NCI-H146 treated with DMSO at 0.1 percent for 48 hours (cell line): ENCODE data around the gene DENND4C.
"Not testable (repeated sequence)": the region's sequence is repeated elsewhere in the genome, so short reads cannot be mapped to it uniquely, and the experiment has no call there.

Experiments
- DNase-seq: peaks from one replicate; lab custom pipeline; 2025; ENCODE audit not compliant: unreplicated experiment; lab: John Stamatoyannopoulos, UW

The DENND4C gene

GRCh38 chr9:19369107-19369506 lies 138.6 kb downstream of the DENND4C start:
- no peak for DNase-seq

- no peak for DNase-seq
Observed at GRCh38 chr9:19371942-19372341, 141.4 kb downstream of the DENND4C start.

DNA sequence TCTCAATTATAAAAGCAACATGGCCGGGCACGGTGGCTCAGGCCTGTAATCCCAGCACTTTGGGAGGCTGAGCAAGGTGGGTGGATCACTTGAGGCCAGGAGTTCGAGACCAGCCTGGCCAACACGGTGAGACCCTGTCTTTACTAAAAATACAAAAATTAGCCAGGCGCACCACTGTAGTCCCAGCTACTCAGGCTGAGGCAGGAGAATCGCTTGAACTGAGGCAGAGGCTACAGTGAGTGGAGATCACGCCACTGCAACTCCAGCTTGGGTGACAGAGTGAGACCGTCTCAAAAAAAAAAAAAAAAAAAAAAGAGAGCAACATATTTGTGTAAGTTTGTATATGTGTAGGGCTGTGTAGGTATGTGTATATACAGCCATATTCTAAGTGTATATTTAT lies 142.1 kb downstream of the DENND4C start:
- no peak for DNase-seq

GRCh38 chr9:19373527-19373926 lies 143.0 kb downstream of the DENND4C start:
- DNase-seq, result no peak

- DNase-seq, result no peak
Observed at GRCh38 chr9:19375538-19375937, 145.0 kb downstream of the DENND4C start.

DNA sequence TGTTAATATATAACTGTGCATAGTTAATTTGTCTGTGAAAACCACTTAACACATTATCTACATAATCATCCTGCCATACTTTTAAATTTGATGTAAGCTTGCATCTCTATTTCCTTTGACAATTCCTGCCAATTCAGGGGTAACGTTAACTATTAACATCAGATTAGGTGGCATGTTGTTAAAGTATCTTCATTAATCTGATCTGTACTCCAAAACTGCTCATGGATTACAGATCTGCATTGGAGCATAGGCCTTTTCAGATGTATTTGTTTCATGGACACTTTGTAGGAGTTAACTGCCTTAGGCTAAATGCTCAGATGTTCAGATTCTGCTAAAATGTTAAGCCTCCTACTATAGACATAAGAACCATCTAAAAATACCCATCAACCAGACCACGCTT lies 146.4 kb downstream of the DENND4C start:
- no peak for DNase-seq

DNA sequence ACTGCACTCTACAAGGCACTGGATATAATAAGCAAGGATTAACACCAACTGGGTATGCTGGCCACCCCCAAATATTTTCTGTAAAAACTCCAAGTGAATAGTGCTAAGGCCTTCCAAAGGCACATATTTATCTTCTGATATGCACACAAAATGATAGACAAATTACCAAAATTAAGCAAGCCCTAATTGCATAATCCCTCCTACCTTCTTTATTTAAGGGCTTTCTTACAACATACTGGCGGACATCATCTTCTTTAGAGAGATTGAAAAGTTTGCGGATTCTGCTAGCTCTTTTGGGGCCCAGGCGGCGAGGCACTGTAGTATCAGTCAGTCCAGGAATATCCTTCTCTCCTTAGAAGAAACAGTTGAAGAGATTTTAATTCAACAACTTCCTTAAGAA lies 147.7 kb downstream of the DENND4C start:
- DNase-seq, result no peak

- DNase-seq, result no peak
Observed at GRCh38 chr9:19378647-19379046, 148.2 kb downstream of the DENND4C start.

- DNase-seq, result no peak
Observed at GRCh38 chr9:19379283-19379682, 148.8 kb downstream of the DENND4C start.

DNA sequence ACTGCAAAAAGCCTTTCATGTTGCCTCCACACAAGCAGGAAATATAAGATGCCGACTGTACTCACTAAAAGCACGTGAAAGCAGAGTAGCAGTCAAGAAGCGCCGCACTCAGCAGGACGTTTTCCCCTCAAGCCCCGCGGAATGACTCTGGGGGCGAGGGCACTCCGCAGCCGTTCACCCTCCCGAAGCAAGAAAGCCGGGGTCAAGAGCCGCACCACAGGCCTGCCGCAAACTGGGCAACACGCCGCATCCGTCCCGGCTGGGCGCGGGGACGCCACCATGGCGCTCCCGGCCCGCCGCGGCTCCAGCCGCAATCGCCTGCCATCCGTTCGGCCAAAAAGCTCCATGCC lies 149.2 kb downstream of the DENND4C start:
- no peak for DNase-seq

GRCh38 chr9:19380826-19381075 lies 150.3 kb downstream of the DENND4C start:
- no peak for DNase-seq

DNA sequence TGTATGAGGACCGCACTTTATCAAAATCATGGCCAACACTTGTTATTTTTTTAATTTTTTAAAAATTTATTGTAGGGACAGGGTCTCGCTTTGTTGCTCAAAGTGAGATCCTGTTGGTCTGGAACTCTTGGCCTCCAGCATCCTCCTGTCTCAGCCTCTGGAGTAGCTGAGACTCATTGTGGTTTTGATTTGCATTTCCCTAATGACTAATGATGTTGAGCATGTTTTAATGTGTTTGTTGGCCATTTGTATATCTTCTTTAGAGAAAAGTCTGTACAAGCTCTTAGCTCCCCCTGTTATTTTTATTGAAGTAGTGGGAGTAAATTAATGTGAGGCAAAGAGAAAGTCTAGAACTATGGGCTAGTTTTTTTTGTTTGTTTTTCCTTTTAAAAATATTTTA lies 151.2 kb downstream of the DENND4C start:
- DNase-seq, result no peak

- not testable (repeated sequence) for DNase-seq
Observed at GRCh38 chr9:19385212-19385611, 154.7 kb downstream of the DENND4C start.

DNA sequence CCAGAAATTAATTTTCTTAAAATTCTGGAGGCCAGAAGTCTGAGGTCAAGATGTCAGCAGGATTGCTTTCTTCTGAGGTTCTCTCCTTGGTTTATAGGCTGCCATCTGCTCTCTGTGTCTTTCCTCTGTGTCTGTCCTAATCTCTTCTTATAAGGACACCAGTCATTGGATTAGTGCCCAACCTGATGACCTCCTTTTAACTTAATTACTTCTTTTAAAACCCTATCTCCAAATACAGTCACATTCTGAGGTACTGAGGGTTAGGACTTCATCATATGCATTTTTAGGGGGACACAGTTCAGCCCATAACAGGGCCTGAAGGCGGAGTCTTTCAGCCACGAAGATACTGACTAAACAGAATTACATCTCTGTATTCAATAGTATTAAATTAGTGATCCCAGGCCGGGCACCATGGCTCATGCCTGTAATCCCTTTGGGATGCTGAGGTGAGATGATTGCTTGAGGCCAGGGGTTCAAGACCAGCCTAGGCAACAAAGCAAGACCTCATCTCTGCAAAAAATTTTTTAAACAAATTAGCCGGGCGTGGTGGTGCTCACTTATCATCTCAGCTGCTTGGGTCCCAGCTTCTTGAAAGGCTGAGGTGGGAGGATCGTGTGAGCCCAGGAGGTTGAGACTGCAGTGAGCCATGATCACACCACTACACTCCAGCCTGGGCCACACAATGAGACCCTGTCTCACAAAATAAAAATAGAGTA lies 155.5 kb downstream of the DENND4C start:
- no peak for DNase-seq

DNA sequence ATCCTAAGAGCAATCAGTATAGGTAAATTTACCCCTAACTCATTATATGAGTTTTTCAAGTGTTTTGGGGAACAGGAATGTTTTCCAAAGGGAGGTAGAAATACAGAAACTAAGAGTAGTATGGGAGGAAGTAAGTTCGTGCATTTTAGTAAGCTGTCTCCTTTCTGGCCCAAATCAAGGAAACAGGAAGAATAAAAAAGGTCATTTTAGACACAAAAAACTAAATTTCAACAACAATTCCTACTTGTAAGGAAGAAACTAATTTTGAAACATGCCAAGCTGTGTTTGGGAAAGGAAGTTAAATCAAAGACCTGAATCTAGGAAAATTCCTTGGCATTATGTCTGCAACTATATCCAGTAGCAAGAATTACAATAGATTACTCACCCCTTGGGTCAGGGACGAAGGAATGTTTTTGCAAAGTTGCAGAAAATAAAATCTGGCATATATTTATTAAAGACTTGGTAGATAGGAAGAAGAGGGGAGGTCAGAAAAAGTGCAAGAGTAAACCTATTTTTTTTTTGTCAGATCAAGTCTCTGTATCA lies 156.1 kb downstream of the DENND4C start:
- no peak for DNase-seq

DNA sequence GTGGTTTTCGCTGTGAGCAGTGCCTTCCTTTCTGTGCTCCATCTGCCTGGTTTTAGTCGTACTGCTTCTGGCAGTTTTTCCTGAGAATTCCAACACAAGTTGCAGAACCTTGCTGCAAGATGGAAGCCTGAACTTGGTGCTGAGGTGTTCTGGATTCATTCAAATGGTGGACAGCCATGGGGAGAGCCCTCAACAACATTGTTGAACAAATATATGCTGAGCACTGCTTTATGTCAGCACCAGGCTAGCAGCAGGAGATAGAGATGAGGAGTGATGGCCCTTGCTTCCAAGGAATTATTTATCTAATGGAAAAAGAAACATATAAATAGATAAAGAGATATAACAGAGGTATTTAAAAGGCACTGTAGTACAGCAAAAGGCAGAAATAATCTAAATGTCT lies 156.8 kb downstream of the DENND4C start:
- DNase-seq, result no peak

GRCh38 chr9:19389539-19389938 lies 159.0 kb downstream of the DENND4C start:
- DNase-seq, result not testable (repeated sequence)

DNA sequence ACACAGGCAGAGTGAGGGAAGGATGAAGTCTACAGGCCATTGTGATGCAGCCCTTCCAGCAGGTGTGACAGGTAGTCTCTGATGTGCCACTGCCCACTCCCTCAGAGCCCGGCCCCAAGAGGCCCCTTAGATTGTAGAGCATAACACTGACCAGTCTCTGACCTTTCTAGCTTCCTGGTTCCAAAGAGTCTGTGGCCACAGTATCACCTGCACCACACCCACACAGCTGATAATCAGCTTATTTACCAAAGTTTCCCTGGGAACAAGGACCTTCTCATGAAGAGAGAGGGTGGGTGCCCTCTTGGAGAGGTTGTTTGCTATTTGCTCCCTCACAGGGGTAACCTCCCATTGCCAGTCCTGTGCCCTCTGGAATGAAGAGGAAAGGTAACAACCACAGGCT lies 167.4 kb downstream of the DENND4C start:
- DNase-seq, result no peak

DNA sequence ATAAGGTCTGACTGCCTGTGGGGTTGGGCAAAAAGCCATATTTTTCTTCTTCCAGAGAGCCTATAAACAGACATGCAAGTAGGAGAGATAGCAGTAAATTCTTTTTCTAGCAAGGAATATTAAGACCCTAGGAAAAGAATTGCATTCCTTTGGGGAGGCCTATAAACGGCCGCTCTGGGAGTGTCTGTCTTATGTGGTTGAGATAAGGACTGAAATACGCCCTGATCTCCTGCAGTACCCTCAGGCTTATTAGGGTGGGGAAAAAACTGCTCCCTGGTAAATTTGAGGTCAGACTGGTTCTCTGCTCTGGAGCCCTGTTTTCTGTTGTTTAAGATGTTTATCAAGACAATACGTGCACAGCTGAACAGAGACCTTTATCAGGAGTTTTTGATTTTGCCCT lies 172.7 kb downstream of the DENND4C start:
- not testable (repeated sequence) for DNase-seq

GRCh38 chr9:19404283-19405075 lies 174.0 kb downstream of the DENND4C start:
- no peak for DNase-seq

GRCh38 chr9:19405771-19406170 lies 175.3 kb downstream of the DENND4C start:
- no peak for DNase-seq

DNA sequence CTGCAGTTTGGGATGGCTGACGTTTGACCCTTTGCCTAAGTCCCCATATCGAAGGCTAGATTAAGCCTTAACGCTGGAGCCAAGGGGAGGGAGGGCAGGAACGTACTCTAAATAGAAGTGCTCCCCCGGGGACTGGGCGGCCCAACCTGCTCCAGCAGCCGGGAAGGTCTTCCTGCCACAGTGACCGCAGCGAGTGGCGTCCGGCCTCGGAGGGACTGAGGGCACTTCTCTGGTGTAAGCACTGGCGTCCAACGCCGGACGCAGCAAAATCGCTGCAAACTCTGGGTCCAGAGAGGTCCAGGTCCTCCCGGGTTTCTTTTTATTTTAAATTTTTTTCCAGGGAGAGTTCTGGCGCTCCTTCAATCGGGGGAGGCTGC lies 177.8 kb downstream of the DENND4C start:
- DNase-seq, result peak; percentile 28
